Measurements from ENCODE around the gene CISH. TPM values are rescaled to one million over a fixed set of nuclear protein-coding genes. Genes with fewer than 3 reads are reported as not detected.

The CISH gene
- total and polyA plus RNA-seq, 10 of the 15 experiments (the other 5 are each of a cell fraction or from before 2014, with no cell fraction given) = 0.21 to 4.4 (median 1.8) TPM

DNA sequence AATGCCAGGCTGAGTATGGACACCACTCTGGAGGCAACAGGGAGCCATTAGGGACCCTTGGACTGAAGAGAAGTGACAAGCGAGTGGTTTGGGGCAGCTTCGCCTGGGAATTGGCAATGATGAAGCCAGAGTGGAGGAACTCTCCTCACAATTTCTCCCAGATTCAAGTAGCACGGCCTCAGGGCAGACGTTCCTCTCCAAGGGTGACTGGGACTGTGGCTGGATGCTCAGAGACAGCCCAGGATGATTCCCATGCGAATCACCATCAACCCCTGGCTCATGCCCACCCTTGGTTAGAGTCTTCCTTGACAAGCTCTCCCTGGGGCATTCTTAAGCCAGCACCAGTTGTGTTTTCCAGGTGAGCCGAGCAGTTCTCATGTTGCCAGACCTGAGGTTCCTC is 46.8 kb upstream of the CISH start (continued):
- TF ChIP-seq, protein P1, sequence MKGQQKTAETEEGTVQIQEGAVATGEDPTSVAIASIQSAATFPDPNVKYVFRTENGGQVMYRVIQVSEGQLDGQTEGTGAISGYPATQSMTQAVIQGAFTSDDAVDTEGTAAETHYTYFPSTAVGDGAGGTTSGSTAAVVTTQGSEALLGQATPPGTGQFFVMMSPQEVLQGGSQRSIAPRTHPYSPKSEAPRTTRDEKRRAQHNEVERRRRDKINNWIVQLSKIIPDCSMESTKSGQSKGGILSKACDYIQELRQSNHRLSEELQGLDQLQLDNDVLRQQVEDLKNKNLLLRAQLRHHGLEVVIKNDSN (IDR thresholded peaks at IDR 0.05; ENCODE audit: borderline replicate concordance, extremely low read length, insufficient read depth, low read depth, low read length) = no peak
- TF ChIP-seq TCF3 (IDR thresholded peaks at IDR 0.05; ENCODE audit: borderline replicate concordance, insufficient read depth, low read depth, low read length) = no peak

DNA sequence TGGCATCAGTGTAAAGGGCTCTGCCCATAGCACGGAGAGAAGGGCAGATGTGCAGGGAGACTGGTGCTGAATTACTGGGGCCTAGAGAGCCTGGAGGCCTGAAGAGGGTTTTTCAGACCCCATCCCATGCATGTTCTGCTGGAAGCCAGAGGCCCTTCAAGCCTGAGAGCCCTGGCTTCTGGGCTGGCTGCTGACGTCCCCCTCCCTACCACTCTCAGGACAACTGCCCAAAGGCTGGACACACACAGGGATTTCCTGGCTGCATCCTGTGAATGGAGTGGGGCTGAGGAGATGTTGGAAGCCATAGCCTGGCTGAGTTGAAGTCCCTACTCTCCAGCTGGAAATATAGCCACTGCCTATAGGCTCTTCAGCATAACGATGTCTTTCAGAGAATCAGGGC is 46.2 kb upstream of the CISH start:
- ChIA-PET RAD21 (ENCODE audit: unreplicated experiment) (no interaction called here), SMC1A (ENCODE audit: uncharacterized antibody, unreplicated experiment) (interaction anchor here (8.0 kb wide), 1 partner anchor 40 kb away, joined by 81 read pairs; the partner anchor contains the start of gene MAPKAPK3), CTCF (interaction anchor here (10.8 kb wide), 1 partner anchor 39 kb away, joined by 250 read pairs; the partner anchor contains the start of gene MAPKAPK3), POLR2A (no interaction called here)
- no peak for ATAC-seq
- intact Hi-C loops (cut with micrococcal nuclease; ENCODE audit: unreplicated experiment) = no loop called here
- H3K9me3 ChIP-seq (replicated peaks; ENCODE audit: control insufficient read depth, insufficient read depth, low read length) = no peaks in the 10 kb centered on the region
- H3K27me3 ChIP-seq (replicated peaks in 1 of 2; ENCODE audit: control insufficient read depth in 2 of 2, insufficient read depth in 2 of 2, low read length in 1 of 2) = no peaks in the 10 kb centered on the region; a peak in 3 of 4 replicates
- H3K4me3 ChIP-seq = no peak overlapping the region
- FAIRE-seq = no peak
- in situ Hi-C loops (cut with MboI) = no loop called here
- no peak overlapping the region for H3K9ac ChIP-seq (ENCODE audit: control insufficient read depth, insufficient read depth, low read length)
- H3K36me3 ChIP-seq (ENCODE audit: control insufficient read depth in 2 of 2, insufficient read depth in 2 of 2, low read length in 1 of 2) = no peaks in the 10 kb centered on the region
- H3K4me1 ChIP-seq (ENCODE audit: control insufficient read depth, insufficient read depth, low read length) = no peaks in the 10 kb centered on the region
- H3K4me2 ChIP-seq (ENCODE audit: control insufficient read depth, insufficient read depth) = no peak overlapping the region
- no peaks in the 10 kb centered on the region for H4K20me1 ChIP-seq (ENCODE audit: control insufficient read depth, insufficient read depth)
- TF ChIP-seq SMC3 (IDR thresholded peaks at IDR 0.05; ENCODE audit: borderline replicate concordance, low read length) (no peak), CBFB (IDR thresholded peaks at IDR 0.05; ENCODE audit: low read depth) (no peak), POLR2AphosphoS5 (IDR thresholded peaks at IDR 0.05; ENCODE audit: low read length) (no peak), ZBED1 (IDR thresholded peaks at IDR 0.05; ENCODE audit: borderline replicate concordance) (no peak)
- no peak overlapping the region for H2AFZ ChIP-seq (ENCODE audit: control insufficient read depth, low read depth, low read length)
- no peaks in the 10 kb centered on the region for H3K79me2 ChIP-seq (ENCODE audit: control insufficient read depth, insufficient read depth, low read length)
- DNase-seq (ENCODE audit: low read depth, low spot score) = no peak
- WGBS (ENCODE audit: insufficient coverage, insufficient replicate concordance, low lambda C conversion rate, missing lambda C conversion rate) = 9% methylated on average over 3 of the region's 3 CpGs
- no peak overlapping the region for H3K27ac ChIP-seq (ENCODE audit: control insufficient read depth, insufficient read depth)
- BruUV-seq (replicated peaks) = no TSS peak

Data from GM12878 (cell line).